HG03159 (cell line): ENCODE measurements around the gene CMTM4.
"Not testable (repeated sequence)": the region's sequence is repeated elsewhere in the genome, so short reads cannot be mapped to it uniquely, and the experiment has no call there.

Experiments
- ATAC-seq: cut with Tn5 transposase; IDR thresholded peaks from one replicate; pipeline ENCODE4 v1.9.1; 2021; ENCODE audit warnings: mild to moderate bottlenecking, moderate library complexity; ENCODE audit not compliant: unreplicated experiment

Gene CMTM4

GRCh38 chr16:66676599-66676998 lies 19.9 kb downstream of the CMTM4 start:
- ATAC-seq = no peak

- no peak for ATAC-seq
These were observed 22.9 kb downstream of the CMTM4 start for GRCh38 chr16:66673691-66674090.

GRCh38 chr16:66670691-66671388 lies 25.7 kb downstream of the CMTM4 start:
- no peak for ATAC-seq

GRCh38 chr16:66668777-66669444 lies 27.6 kb downstream of the CMTM4 start:
- no peak for ATAC-seq

GRCh38 chr16:66667944-66668343 lies 28.6 kb downstream of the CMTM4 start:
- no peak for ATAC-seq

GRCh38 chr16:66662445-66663194 lies 33.9 kb downstream of the CMTM4 start:
- no peak for ATAC-seq

- ATAC-seq = not testable (repeated sequence)
These were observed 34.7 kb downstream of the CMTM4 start for GRCh38 chr16:66661671-66662346.

- no peak for ATAC-seq
These were observed 35.4 kb downstream of the CMTM4 start for GRCh38 chr16:66661210-66661560.

- no peak for ATAC-seq
These were observed 35.9 kb downstream of the CMTM4 start for GRCh38 chr16:66660422-66661209.

GRCh38 chr16:66658860-66659190 lies 37.7 kb downstream of the CMTM4 start:
- no peak for ATAC-seq

- ATAC-seq = no peak
These were observed 38.2 kb downstream of the CMTM4 start for GRCh38 chr16:66658143-66658859.

- no peak for ATAC-seq
These were observed 40.0 kb downstream of the CMTM4 start for GRCh38 chr16:66656547-66656946.

- no peak for ATAC-seq
These were observed 42.8 kb downstream of the CMTM4 start for GRCh38 chr16:66653581-66654350.

- no peak for ATAC-seq
These were observed 43.7 kb downstream of the CMTM4 start for GRCh38 chr16:66652661-66653360.

- ATAC-seq = no peak
These were observed 44.6 kb downstream of the CMTM4 start for GRCh38 chr16:66651965-66652364.

GRCh38 chr16:66651474-66651765 lies 45.1 kb downstream of the CMTM4 start:
- ATAC-seq = no peak

- peak; percentile 97 for ATAC-seq
These were observed 45.7 kb downstream of the CMTM4 start for GRCh38 chr16:66650707-66651473.

- ATAC-seq = no peak
These were observed 46.8 kb downstream of the CMTM4 start for GRCh38 chr16:66649636-66650205.
